NT2/D1 (cell line): ENCODE results near the gene SNCB.

Experiments used
- YY1 ChIP-seq: IDR thresholded peaks from 2 replicates; pipeline ENCODE4 v1.6.1; 2011; ENCODE audit not compliant: insufficient read length, insufficient read depth
- ZNF274 ChIP-seq: IDR thresholded peaks from 2 replicates; pipeline ENCODE4 v1.6.1; 2011; ENCODE audit warnings: mild to moderate bottlenecking, low read depth, low read length

DNA sequence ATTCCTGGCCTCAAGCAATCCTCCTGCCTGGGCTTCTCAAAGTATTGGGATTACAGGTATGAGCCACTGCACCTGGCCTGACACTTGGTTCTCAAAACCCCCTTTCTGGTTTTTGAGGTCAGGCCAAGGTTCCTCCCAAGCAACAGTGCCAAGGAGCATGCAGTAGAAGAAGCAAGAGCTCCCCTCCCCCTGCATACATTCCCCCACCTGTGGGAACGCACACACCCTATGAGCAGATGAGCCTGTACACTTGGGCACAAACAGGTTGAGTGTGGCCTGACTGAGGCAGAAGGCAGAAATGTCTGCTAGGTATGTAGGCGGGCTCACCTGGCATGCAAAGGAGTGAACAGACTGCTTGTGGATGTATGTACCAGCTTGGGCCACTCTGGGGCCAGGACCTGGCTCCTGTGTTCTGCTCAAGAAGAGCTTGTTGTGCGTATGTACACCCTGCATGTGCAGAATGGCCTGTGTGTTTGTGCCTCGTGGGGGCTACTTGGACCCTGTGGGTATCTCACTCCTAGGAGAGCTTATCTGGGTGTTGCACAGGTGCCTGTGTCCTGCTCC, 22.1 kb downstream of the SNCB start:
- TF ChIP-seq YY1 (no peak), ZNF274 (no peak)
